Kidney capillary endothelial cell (primary cell): ENCODE measurements around the gene EEF2K.
"Not testable (repeated sequence)": the region's sequence is repeated elsewhere in the genome, so short reads cannot be mapped to it uniquely, and the experiment has no call there.

ENCODE experiments used
- DNase-seq: peaks from one replicate; pipeline ENCODE4 v3.0.0-alpha.2; 2018; ENCODE audit warnings: low spot score

The EEF2K gene

GRCh38 chr16:22190081-22190775, 15.8 kb upstream of the EEF2K start:
- DNase-seq = peak; percentile 98

DNA sequence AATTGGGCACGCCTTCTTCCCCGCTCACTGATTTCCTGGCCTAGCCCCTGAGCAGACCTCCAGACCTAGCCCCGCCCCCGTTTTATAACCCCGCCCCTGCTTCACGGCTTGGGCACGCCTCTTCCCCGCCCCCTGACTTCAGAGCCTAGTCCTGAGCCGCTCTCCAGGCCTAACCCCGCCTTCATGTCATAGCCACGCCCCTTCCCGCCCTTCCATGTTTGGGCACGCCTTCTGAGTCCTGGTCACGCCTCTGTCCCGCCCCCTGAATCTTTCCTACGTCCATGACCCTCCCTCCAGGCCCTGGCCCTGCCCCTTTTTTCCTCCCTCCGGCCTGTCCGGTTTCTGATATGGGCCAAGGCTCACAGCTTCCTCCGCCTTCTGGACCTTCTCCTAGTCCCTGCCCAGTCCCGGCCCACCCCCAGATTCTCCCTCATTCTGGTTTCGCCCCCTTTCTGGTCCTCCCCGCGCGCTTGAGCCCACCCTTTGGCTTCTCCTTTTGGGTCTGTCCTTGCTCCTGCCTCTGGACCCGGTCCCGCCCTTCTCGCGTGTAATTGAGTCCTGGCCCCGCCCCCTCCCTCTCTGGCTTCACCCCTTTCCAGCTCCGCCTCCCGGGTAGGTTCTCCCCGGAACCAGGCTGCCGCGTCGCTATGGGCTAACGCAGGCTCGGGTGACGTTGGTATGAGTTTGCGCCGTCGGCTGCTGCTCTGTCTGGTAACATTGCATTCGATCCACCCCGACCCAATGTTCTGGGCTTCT, 15.1 kb upstream of the EEF2K start:
- DNase-seq = peak; percentile 98

DNA sequence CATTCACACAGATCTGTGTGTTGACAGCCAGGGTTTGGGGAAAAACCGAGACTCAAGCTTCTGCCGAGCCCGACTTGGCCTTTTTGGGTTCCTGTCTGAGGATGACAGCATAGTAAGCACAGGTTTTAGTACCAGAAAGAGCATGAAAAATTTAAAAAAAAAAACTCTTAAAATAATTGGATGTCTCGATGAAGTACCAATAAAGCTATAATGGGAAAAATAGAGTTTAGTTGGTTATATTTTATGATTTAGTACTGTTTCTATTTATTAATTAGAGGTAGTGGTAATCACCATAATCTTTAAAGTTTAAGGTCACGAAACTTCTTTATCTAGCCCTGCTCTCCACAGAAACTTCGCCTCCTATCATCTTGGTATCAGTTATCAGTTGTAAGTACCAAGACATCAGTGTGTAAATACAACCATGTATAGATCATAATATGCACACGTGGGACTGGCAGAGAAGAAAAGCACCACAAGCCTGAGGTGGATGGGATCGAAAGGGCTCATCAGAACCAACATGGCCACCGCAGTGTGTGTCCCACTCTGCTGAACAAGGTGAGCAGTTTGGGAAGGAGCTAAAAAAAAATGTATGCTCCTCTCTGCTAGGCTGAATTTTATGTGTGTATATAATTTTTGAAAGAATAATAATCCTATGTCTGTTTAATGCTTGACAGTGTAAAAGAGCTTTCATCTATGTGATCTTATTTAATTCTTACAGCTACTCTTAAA, 14.4 kb upstream of the EEF2K start:
- peak; percentile 37 for DNase-seq

DNA sequence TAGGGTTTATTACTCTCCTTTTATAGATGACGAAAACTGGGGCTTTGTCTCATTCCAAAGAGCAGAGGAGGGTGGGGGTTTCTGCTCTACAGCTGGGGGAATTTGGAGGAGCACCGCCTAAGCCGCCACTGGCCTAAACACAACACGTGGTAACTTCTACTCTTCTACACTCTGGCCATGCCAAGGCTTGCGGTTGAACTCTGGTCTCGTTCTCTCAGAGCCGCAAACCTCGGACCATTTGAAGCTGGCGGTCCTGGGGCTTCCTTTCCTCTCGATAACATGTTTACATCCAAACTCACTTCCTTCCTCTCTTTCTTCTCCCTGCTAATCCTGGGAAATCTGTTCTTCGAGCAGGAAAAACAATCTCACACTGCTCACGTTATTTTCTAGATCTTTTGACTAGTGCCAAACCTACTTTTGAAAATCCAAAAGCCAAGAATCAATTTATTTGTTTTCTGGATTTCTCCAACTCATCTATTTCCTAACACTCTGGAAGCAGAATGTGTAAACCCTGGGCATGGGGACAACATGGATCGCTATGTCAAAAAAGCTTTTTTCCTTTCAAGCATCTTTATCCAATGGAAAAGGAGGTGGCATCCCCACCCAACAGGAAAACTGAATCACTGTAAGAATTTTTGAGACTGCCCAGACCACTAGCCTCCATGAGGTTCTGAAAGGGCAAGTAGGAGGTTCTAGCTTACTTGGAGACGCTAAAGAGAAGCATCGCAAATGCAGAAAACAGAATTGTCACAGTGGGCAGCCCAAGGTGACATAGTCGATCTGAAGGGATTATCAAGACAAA, 13.6 kb upstream of the EEF2K start:
- DNase-seq = peak; percentile 76

- no peak for DNase-seq
Observed at GRCh38 chr16:22193063-22193411, 13.0 kb upstream of the EEF2K start.

GRCh38 chr16:22194707-22195444, 11.2 kb upstream of the EEF2K start:
- DNase-seq = no peak

DNA sequence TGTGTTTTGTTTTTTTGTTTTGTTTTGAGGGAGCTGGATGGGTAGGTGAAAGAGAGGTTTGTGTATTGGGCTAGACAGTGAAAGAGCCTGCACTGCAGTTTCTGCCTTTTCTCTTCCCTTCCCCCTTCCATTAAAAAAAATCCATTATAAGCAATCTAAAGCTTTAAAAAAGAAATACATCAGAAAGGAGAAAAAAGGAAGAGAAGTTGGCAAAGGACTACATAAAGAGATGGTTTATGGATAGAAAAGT, 10.7 kb upstream of the EEF2K start:
- no peak for DNase-seq

DNA sequence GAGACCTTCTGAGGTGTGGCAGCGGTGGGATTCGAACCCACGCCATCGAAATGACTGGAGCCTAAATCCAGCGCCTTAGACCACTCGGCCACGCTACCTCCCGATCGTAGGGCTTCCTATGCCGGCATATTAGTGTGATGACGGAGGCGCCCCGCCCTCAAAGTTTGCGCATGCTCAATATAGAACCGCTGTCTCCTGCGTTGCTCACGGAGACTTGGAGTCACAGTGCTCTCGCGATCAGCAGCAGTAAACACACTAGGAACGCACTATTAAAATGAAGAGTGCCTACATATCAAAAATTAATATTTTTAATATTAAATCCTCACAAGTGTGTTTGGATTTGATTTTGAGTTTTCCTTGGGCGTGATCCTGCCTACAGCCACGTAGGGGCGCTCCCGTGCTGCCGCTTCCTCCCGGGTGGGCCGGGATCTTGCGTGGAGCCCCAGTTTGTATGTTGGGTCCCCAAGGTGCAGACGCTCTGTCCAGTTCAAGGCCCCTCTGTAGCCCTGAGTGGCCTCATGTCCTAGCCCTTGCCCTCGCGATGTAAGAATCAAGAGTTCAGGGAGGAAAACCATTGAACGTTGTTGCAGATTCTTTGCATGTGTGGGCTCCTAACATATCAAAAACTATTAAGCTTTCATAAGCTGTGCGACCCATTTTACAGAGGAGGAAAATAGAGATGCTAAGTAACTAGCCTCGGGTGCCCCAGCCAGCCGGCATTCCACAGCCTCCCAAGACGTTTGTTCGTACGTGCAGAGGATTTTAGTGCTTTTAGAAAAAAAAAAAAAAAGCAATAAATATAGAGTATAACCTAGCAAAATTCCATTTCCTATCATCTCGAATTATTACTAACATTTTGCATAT, 10.2 kb upstream of the EEF2K start:
- peak; percentile 81 for DNase-seq

DNA sequence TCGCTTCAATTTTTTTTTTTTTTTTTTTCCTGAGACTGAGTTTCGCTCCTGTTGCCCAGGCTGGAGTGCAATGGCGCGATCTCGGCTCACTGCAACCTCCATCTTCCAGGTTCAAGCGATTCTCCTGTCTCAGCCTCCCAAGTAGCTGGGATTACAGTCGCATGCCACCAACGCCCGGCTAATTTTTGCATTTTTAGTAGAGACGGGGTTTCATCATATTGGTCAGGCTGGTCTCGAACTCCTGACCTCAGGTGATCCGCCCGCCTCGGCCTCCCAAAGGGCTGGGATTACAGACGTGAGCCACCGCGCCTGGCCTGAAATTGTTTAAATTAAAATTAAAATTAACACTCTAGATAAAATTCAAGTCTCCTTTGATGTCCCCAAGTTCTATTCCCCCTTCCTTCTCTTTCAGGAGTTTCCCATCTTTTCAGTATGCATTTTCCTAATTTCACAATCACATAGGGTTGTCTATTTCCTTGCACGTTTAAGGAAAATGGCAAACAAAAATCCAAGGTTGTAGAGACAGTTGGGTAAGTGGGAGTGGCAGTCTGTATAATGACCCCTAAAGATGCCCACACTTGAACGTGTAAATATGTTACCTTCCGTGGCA, 9.4 kb upstream of the EEF2K start:
- DNase-seq = not testable (repeated sequence)

DNA sequence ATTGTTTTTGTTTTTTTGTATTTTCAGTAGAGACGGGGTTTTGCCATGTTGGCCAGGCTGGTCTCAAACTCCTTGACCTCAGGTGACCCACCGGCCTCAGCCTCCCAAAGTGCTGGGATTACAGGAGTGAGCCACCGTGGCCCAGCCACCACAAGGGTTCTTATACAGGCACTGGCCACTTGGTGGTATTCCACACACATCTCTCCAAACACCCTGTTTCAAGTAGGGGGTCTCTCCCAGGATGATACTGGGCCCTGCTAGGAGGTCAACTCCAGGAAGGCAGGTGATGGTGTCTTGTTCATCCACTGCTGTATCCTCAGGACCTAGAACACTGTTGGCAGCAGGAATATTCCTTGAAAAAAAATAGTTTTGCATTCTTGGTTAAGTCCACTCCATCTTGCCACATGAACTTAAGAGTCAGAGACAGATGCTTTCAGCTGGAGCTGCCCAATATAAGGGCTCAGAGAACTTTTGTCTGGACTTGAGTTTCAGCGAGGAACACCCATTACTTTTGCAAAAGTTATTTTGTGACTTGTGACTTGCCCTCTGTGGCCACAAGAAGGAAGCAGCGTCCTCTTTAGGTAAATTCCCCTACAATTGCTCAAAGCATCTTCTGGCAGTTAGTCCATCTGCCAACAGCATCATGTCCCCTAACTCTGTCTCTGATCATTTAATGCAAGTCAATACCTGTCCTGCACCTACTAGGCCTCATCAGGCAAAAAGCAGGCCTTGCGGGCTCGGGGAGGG, 7.4 kb upstream of the EEF2K start:
- no peak for DNase-seq

DNA sequence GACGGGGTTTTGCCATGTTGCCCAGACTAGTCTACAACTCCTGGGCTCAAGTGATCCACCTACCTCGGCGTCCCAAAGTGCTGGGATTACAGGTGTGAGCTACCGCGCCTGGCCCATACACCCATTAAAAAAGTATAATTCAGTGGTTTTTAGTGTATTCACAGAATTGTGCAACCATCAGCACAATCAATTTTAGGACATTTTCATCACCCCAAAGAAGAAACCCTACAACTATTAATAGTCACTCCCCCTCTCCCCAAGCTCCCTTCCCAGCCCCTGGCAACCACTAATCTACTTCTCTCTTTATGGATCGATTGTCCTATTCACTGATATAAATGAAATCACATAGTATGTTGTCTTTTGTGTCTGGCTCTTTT, 3.8 kb upstream of the EEF2K start:
- no peak for DNase-seq

DNA sequence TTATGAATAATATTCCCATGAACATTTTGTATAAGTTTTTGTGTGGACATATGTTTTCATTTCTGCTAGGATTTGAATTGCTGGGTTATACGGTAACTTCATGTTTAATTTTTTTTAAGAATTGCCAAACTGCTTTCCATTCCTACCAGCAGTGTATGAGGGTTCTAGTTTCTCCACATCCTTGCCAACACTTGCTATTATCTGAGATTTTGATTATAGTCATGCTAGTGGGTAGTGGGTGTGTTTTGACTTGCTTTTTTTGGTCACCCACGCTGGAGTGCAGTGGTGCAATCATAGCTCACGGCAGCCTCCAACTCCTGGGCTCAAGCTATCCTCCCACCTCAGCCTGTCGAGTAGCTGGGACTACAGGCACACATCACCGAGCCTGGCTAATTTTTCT, 3.0 kb upstream of the EEF2K start:
- DNase-seq = no peak

GRCh38 chr16:22204091-22204655, 1.9 kb upstream of the EEF2K start:
- no peak for DNase-seq

DNA sequence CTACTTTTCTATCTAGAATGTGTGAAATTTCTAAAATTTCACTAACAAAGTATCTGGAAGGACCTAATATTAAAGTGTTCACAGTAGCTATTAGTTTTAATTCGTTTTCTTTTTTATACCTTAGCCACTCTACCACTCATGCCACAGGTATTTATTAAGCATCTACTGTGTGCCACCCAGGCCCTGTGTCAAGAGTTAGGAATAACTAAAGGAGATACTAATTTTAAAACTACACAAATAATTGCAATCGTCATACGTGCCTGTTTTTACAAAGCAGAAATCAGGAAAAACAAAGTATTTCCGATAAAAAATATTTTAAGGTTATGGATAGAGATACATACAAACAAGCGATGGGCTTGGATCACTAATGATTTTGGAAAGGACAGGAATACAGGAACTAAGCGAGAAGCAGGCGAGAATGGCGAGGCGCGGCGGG, 483 bp upstream of the EEF2K start:
- no peak for DNase-seq

DNA sequence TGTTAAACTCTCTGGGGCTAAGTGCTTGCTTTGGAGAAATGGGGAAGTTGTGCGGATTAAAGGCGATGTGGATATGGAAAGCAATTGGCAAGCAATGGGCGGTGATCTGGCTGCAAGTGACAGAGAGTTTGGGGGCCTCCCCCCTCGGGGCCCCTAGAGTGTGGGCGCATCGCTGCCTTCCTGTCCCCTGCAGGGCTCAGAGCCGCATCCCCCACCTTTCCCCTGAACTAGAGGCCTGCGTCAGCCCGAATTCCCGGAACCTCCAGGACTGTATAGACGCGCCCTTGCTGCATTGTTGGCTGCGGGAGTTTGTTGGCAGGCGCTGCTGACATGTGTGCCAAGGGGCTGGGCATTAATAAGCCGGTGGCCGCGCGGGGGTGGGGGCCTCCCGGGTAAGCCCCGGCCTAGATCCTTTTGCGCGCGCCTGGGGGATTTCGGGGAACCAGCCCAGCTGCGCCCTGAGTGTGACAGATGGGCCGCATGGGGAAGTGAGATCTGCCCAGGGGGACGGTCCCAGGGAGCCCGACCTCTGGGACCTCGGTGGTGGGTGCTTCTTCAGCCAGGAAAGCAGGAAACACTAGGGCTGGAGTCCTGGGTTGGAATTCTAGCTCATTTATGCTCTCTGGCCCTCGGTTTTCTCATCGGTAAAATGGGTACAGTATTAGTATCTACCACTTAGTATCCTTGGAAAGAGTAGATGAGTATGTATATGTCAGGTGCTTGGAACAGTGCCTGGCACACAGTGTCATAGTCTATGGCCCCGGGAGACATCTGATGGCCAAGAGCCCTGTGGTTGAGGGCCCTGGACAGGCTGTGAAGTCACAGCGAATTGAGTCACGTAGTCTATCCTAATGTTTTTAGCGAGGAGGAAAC, 1.0 kb downstream of the EEF2K start:
- DNase-seq = peak; percentile 49

DNA sequence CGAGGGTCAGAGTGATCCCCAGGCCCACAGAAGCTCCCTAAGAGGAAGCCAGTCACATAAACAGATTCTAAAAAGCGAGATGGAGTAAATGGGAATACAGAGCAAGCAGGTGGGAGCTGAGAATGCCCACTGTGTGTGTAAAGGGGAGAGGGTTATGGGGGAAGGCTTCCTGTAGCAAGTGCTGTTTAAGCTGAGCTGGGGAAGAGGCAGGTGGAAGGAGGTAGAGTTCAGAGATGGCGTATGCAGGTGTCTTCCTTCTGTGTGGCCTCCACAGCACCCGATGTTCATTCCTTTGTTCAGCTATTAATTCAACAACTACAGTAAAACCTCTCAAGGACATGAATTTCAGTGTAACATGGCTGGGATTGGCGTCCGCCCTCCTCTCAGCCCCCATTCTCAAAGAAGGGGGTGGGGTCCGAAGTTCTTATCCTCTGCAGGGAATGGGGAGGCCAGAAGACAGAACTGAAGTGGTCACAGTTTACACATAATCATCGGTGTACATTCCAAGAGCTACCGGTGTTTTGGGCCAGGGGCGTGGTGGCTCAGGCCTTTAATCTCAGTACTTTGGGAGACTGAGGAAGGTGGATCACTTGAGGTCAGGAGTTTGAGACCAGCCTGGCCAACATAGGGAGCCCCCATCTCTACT, 1.8 kb downstream of the EEF2K start:
- DNase-seq = no peak

- no peak for DNase-seq
Observed at GRCh38 chr16:22210285-22210684, 4.2 kb downstream of the EEF2K start.

DNA sequence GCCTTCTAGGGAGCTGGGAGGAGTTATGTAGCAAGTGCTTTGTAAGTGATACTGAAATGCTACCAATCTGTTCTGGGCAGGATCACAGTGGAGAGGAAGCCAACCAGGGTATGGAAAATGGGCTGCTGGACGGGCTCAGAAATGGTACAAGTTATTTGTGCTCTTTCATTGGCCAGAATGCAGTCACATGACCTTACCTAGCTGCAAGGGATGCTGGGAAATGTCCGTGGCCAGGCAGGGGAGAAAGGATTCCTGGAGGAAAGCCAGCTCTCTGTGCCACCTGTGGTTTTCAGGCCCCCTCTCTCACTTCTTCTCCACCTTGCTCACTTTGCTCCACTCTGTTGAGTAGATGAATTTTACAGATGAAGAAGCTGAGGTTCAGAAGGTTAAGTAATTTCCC, 4.8 kb downstream of the EEF2K start:
- no peak for DNase-seq
